DOHH2 (cell line): ENCODE results near the gene GATB.

Experiments
- CTCF ChIP-seq: fragments of 200-600 bp; sonication (generic); IDR thresholded peaks from one replicate; pipeline ENCODE4 v1.5.1; 2014; ENCODE audit warnings: antibody characterized with exemption, mild to moderate bottlenecking, low read depth, low read length; ENCODE audit not compliant: poor library complexity, severe bottlenecking
- EZH2phosphoT487 ChIP-seq: fragments of 200-600 bp; sonication (generic); IDR thresholded peaks from 2 replicates; pipeline ENCODE4 v1.6.1; 2017; ENCODE audit warnings: borderline replicate concordance, mild to moderate bottlenecking, antibody characterized with exemption, low read length, moderate library complexity, mixed read lengths

GRCh38 chr4:151717314-151717713, 43.5 kb downstream of the GATB start:
- TF ChIP-seq CTCF = no peak
- TF ChIP-seq EZH2phosphoT487 = no peak
